ENCODE measurements around the gene DOK1.

Gene DOK1

GRCh38 chr2:74522516-74522915, 32.0 kb upstream of the DOK1 start:
- no peak for TF ChIP-seq CTCF (IDR thresholded peaks at IDR 0.05; ENCODE audit: extremely low read depth, missing control alignments)
- no peak for DNase-seq (ENCODE audit: low spot score)

- DNase-seq (ENCODE audit: low spot score) = no peak
- no peak for TF ChIP-seq CTCF (IDR thresholded peaks at IDR 0.05; ENCODE audit: extremely low read depth, missing control alignments)
These were observed 30.5 kb upstream of the DOK1 start for GRCh38 chr2:74524005-74524404.

DNA sequence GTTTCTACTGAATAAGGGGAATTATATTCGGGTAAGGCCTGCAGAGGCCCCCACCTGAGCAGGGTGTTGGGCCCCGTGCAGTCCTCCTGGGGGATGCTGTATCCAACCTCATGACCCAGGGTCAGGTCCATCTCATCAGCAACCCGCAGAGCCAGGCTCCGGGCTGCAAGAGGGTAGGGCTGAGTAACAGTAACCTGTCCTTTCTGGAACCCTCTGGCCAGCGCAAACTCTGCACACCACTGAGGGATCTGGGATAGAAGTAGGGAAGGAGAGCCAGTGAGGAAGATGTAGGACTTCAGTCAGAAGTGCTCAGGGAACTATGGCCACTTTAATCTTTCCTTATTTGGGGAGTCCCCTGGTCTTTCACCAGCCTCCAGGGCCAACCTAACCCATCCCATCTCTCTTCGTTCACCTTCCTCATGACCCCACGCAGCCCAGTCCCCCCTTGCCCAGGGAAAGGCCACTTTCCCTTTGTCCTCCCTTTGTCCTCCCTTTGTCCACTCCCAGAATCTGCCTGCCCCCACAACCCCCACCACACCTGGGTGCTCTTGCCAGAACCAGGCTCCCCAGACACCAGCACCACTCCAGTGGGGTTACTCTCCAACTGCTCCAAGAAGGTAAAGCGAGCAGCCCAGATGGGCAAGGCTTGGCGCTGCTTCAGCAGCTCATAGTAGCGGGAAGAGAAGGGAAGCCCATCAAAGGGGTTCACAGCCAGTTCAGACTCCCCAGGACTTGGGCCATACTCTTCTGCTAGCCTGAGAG, 29.4 kb upstream of the DOK1 start:
- TF ChIP-seq CTCF (IDR thresholded peaks at IDR 0.05; ENCODE audit: extremely low read depth, missing control alignments) = no peak
- no peak for DNase-seq (ENCODE audit: low spot score)

GRCh38 chr2:74525717-74526648, 28.5 kb upstream of the DOK1 start, which contains the start of gene DQX1:
Gene DQX1 (minus strand): TSS chr2:74526231. CDS start chr2:74525729, 502 bp downstream.
- no peak for TF ChIP-seq CTCF (IDR thresholded peaks at IDR 0.05; ENCODE audit: extremely low read depth, missing control alignments)

GRCh38 chr2:74526649-74527230, 27.8 kb upstream of the DOK1 start:
- DNase-seq (ENCODE audit: low spot score) = no peak
- no peak for TF ChIP-seq CTCF (IDR thresholded peaks at IDR 0.05; ENCODE audit: extremely low read depth, missing control alignments)

More at GRCh38 chr2:74525717-74526648, 28.5 kb upstream of the DOK1 start, which contains the start of gene DQX1:
- DNase-seq (ENCODE audit: low spot score) = peak; percentile 65

DNA sequence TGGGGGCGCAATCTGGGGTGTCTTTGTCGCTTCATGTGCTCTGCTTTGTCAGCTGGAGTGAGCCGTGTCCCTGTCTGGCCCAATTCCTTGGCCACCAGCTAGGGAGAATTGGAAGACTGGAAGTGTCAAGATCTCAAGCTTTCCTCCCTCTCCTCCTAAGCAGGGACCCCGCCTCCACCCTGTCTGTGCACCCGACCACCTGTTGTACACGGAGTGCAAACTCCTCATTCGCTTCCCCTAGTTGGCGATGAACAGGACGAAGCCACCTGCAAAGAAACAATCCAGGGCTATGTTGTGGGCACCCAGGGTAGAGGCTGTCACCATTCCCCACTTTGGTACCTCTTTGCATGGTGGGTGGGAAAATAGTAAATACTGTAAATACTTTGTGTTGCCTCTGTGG, 26.8 kb upstream of the DOK1 start:
- no peak for TF ChIP-seq CTCF (IDR thresholded peaks at IDR 0.05; ENCODE audit: extremely low read depth, missing control alignments)
- DNase-seq (ENCODE audit: low spot score) = no peak
